Testis (tissue), 3 donors: ENCODE measurements around the gene NEUROD4. TPM values are rescaled to one million over a fixed set of nuclear protein-coding genes. Genes with fewer than 3 reads are reported as not detected.

ENCODE experiments used
- DNase-seq: peaks from one replicate; pipeline ENCODE4 v3.0.0-alpha.2; 2019
- H3K27ac ChIP-seq, 2 donors: fragments of 200-600 bp; sonication (generic); one replicate each; pipeline ENCODE4 v1.5.1; 2019
- H3K27me3 ChIP-seq: fragments of 200-600 bp; sonication (generic); one replicate; pipeline ENCODE4 v1.5.1; 2019
- H3K36me3 ChIP-seq: fragments of 200-600 bp; sonication (generic); one replicate; pipeline ENCODE4 v1.5.1; 2017; ENCODE audit warnings: low read depth; ENCODE audit errors: missing control alignments
- H3K4me1 ChIP-seq: fragments of 200-600 bp; sonication (generic); one replicate; pipeline ENCODE4 v1.5.1; 2019
- H3K4me3 ChIP-seq, 2 donors: fragments of 200-600 bp; sonication (generic); one replicate each; pipeline ENCODE4 v1.5.1; 2017 to 2019
- H3K9me3 ChIP-seq: fragments of 200-600 bp; sonication (generic); one replicate; pipeline ENCODE4 v1.5.1; 2017
- CTCF ChIP-seq, 3 experiments: fragments of 450-650 bp in 2 of 3; fragments of 200-600 bp in 1 of 3; sonication (generic) in 1 of 3; IDR thresholded peaks; one replicate each; pipeline ENCODE4 v1.5.1; 2016 to 2019; ENCODE audit warnings: antibody characterized with exemption in 3 of 3, mild to moderate bottlenecking in 2 of 3, moderate library complexity in 1 of 3
- POLR2A ChIP-seq: fragments of 450-650 bp; IDR thresholded peaks from one replicate; pipeline ENCODE4 v1.6.1; 2017; ENCODE audit warnings: antibody characterized with exemption, mild to moderate bottlenecking, moderate library complexity
- WGBS, 2 donors: methylation state at CpG; one replicate each; pipeline ENCODE4 v1.1.5; 2018; 5-methylcytosine and 5-hydroxymethylcytosine counted together
- intact Hi-C: fragments of 100-400 bp; cut with DNase I; formaldehyde crosslinking; loops from one replicate; pipeline ENCODE4 v1.15.1; 2023; ENCODE audit warnings: low total_unique reads
- polyA plus RNA-seq: library from polyadenylated mRNA; stranded (reverse); fragments of 350-450 nt; fragmentation: Illumina TruSeq; extraction: RNeasy Lipid Tissue Mini Kit (QIAGEN cat#74804); gene quantifications from one replicate; pipeline ENCODE4 v1.2.3, GENCODE V29; 2014; ENCODE audit warnings: low read depth, low replicate concordance; ENCODE audit not compliant: insufficient read depth
- total RNA-seq, 2 donors: library from RNA; depleted of rRNA; stranded (reverse); fragments of >200 nt; gene quantifications; one replicate each; pipeline ENCODE4 v1.2.3, GENCODE V29; 2016

Gene NEUROD4
- total and polyA plus RNA-seq, 3 donors from 2014 or later: 0.09 to 0.31 TPM; not detected in 1

- Histone ChIP-seq H3K36me3 (no peaks in the 10 kb centered on the region), H3K27ac (no peak overlapping the region), H3K4me3 (no peak overlapping the region), H3K4me1 (no peaks in the 10 kb centered on the region), H3K9me3 (no peaks in the 10 kb centered on the region), H3K27me3 (no peaks in the 10 kb centered on the region)
- intact Hi-C loops: no loop called here
- no peak for DNase-seq
- WGBS, 2 donors: 63 to 71% methylated on average over 7 of the region's 7 CpGs
- TF ChIP-seq POLR2A (no peak), CTCF (IDR thresholded peaks at IDR 0.05) (no peak)
Observed at GRCh38 chr12:55051197-55051947, 31.6 kb downstream of the NEUROD4 start.

GRCh38 chr12:55057481-55057880 lies 37.7 kb downstream of the NEUROD4 start:
- no peaks in the 10 kb centered on the region for H3K36me3 ChIP-seq
- intact Hi-C loops: no loop called here
- DNase-seq: no peak
- TF ChIP-seq POLR2A (no peak), CTCF (IDR thresholded peaks at IDR 0.05) (no peak)
- H3K27me3 ChIP-seq: no peaks in the 10 kb centered on the region
- H3K27ac ChIP-seq: no peak overlapping the region
- no peaks in the 10 kb centered on the region for H3K9me3 ChIP-seq
- no peak overlapping the region for H3K4me3 ChIP-seq
- 65 to 78% methylated on average over 4 to 5 of the region's 5 CpGs for WGBS, 2 donors
- no peaks in the 10 kb centered on the region for H3K4me1 ChIP-seq

GRCh38 chr12:55058082-55058481 lies 38.3 kb downstream of the NEUROD4 start:
- no peaks in the 10 kb centered on the region for H3K36me3 ChIP-seq
- no peaks in the 10 kb centered on the region for H3K9me3 ChIP-seq
- no peak for DNase-seq
- no peaks in the 10 kb centered on the region for H3K27me3 ChIP-seq
- intact Hi-C loops: no loop called here
- 86 to 92% methylated on average over 1 of the region's 1 CpG for WGBS, 2 donors
- H3K4me3 ChIP-seq: no peak overlapping the region
- H3K4me1 ChIP-seq: no peaks in the 10 kb centered on the region
- H3K27ac ChIP-seq: no peak overlapping the region
- TF ChIP-seq CTCF (IDR thresholded peaks at IDR 0.05) (no peak), POLR2A (no peak)

- TF ChIP-seq CTCF (IDR thresholded peaks at IDR 0.05): no peak
- no peak for TF ChIP-seq POLR2A
- H3K4me3 ChIP-seq: no peak overlapping the region
- H3K9me3 ChIP-seq: no peaks in the 10 kb centered on the region
- no peak for DNase-seq
- H3K36me3 ChIP-seq: no peaks in the 10 kb centered on the region
- no peaks in the 10 kb centered on the region for H3K4me1 ChIP-seq
- H3K27me3 ChIP-seq: no peaks in the 10 kb centered on the region
- intact Hi-C loops: no loop called here
- no peak overlapping the region for H3K27ac ChIP-seq
- WGBS, 2 donors: 94 to 95% methylated on average over 4 of the region's 4 CpGs
Observed at GRCh38 chr12:55058776-55059175, 39.0 kb downstream of the NEUROD4 start.

- Histone ChIP-seq H3K9me3 (no peaks in the 10 kb centered on the region), H3K4me1 (no peaks in the 10 kb centered on the region), H3K36me3 (no peaks in the 10 kb centered on the region), H3K4me3 (no peak overlapping the region), H3K27me3 (no peaks in the 10 kb centered on the region), H3K27ac (no peak overlapping the region)
- intact Hi-C loops: loop anchor here (10.0 kb wide), 1 partner anchor 56 kb away; no protein-coding TSS in a partner anchor
- 83 to 87% methylated on average over 2 of the region's 2 CpGs for WGBS, 2 donors
- no peak for DNase-seq
- TF ChIP-seq POLR2A: no peak
- TF ChIP-seq CTCF (IDR thresholded peaks at IDR 0.05): no peak
Observed at GRCh38 chr12:55060470-55060869, 40.7 kb downstream of the NEUROD4 start.
